HG03095 (cell line): ENCODE data around the gene NAALADL2.

Source experiments
- ATAC-seq: cut with Tn5 transposase; IDR thresholded peaks from one replicate; pipeline ENCODE4 v1.9.1; 2021; ENCODE audit warnings: moderate library complexity; ENCODE audit not compliant: unreplicated experiment

Gene NAALADL2

DNA sequence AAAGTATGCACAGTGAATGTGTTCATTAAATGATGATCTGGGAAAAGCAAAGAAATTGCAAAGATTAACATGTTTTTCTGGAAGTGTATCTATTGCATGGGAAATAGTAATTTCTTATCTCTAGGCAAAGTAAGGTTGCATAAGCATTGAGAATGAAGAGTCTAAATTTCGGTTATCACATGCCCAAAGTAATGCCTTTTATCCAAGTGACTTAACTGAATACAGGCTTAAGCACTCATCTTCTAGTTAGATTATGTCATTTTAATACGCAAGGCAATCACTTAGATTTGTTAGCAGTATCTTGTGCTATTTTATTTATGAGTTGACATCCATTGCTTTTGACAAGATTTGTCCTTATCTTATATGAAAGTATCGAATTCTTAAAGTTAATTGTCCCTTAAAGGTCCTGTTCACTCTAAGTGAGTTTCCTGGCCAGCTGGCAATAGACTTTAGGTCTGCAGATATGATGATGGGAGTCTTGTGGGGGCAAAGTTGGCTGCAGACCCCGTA lies 100.5 kb downstream of the NAALADL2 start:
- no peak for ATAC-seq

DNA sequence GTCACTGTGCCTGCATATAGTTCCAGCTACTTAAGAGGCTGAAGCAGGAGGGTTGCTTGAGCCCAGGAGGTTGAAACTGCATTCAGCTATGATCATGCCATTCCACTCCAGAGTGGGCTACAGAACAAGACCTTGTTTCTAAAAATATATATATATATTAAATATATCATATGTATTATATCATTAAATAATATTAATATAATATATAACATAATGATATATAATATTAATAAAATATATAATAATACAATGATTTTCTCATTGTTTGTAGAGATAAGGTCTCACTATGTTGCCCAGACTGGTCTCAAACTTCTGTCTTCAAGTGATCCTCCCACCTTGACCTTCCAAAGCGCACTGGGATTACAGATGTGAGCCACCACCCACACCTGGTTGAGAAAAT lies 101.8 kb downstream of the NAALADL2 start:
- no peak for ATAC-seq

- no peak for ATAC-seq
These were observed 114.3 kb downstream of the NAALADL2 start for GRCh38 chr3:174973465-174973864.

GRCh38 chr3:174986685-174987084 lies 127.6 kb downstream of the NAALADL2 start:
- no peak for ATAC-seq

DNA sequence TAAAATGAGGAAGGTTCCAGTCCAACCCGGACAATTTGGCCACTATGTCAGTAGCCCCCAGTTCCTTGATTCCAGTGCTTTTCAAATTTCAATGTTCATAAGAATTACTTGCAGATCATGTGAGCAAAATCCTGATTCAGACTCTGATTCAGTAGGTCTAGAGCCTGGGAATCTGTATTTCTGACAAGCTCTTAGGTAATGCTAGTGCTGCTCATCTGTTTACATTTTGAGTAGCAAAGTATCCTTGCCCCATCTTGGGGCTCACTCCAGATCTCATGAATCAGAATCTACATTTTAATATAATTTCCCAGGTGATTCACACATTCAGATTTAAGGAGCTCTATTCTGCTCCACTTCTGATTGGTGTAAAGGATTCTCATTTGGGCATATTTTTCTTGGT lies 142.0 kb downstream of the NAALADL2 start:
- ATAC-seq: no peak

GRCh38 chr3:175002732-175003143 lies 143.6 kb downstream of the NAALADL2 start:
- ATAC-seq: no peak

- ATAC-seq: no peak
These were observed 144.5 kb downstream of the NAALADL2 start for GRCh38 chr3:175003590-175003989.

GRCh38 chr3:175005193-175005592 lies 146.1 kb downstream of the NAALADL2 start:
- no peak for ATAC-seq

DNA sequence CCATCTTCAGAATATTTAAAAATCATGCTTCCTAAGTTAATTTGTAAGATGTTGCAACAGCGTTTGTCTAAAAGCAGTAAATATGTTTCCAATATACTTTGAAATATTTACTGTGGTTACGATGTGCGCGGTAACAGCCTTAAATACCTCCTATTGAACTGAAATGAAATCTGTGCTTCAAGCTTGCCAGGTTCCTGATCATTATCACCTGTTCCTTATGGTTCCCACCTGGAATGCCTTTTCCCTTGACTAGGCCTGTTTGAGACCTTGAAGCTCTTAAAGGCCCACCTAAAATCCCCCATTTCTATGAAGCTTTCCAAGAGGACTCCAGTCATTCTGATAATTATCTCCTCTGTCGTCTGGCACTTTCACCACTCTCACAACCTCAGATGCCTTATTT lies 146.7 kb downstream of the NAALADL2 start:
- no peak for ATAC-seq

DNA sequence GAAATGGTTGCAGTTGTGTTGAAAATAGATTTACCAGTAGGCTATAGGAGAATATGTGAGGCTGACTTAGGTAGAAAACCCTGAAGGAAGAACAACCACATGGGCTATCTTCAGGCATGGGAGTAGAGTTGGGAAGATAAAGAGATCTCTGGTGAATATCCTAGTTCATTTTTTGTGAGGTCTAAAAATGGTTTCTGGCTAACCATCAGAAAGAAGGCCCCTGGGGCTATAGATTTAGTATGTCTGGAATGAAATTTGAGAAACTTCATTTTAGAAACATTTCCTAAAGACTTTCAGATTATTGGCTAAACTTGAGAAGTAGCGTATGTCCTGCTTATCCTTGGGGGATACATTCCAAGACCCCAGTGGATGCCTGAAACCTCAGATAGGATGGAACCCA lies 148.2 kb downstream of the NAALADL2 start:
- no peak for ATAC-seq

DNA sequence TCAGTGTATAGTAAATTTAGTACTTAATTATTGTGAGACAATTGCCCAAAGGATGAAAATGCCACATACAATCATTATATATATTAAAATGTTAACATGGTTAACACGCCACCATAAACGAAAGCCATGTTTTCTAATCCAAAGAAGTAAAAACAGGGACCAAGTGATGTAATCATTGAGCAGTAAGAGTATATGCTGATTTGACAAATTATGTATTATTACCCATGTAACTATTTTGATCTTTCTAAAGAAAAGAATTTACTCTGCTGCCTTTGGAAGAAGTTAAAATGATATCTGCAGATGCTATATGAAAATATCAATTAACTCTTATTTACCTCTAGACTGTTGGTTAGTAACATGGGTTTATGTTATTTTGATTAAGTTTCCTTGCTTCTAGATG lies 150.2 kb downstream of the NAALADL2 start:
- ATAC-seq: no peak

GRCh38 chr3:175015056-175015635 lies 156.0 kb downstream of the NAALADL2 start:
- no peak for ATAC-seq

DNA sequence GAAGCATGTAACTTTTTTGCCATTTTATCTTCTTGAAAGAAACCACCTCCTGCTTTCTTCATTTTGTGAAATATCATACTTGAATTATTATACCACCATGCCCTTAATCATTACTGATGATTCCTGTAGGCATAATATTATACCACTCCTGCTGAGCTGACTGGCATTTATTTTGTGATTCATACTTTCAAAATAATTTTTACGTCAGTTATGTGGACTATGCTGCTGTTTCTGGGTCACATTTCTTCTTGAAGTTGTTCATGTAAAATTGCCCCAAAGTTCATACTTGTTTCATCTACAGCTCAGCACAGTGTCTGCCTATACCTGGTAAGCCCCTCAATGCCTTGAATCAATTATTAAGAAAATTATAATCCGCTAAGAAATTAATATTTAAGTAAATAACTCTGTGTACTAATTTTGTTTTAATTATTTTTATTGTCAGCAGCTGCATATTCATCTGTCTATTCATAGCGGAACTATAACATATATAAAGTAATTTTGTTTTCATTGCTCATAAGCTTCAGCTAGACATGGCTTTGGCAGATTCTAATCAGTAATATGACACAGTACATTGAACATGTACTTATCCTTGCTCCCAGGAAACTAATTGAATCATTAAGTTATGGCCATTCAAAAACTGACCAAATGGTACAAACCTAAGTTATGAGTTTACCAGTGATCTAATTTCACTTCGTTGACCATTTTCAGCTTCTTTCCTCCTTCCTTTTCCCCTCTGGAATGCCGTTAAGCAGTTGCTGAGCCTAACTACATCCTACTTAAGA lies 160.0 kb downstream of the NAALADL2 start:
- ATAC-seq: no peak

DNA sequence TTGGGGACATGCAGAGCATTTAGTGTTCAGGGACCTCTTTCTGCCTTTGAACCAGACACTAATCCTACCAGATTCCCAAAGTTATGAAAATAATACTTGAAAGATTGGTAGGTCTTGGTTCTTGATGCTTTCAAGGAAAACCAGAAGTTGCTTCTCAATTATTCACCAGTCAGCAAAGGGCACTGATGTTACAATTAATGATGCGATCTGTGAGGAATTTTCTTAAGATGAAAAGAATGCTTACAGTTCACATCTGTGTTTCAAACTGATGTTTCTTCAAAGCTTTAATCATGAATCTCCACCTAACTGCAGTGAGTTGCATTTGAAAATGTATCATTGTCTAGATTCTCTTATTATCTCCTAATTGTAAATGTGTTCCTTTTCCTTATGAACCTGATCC lies 161.0 kb downstream of the NAALADL2 start:
- no peak for ATAC-seq

- no peak for ATAC-seq
These were observed 170.7 kb downstream of the NAALADL2 start for GRCh38 chr3:175029828-175030227.

- no peak for ATAC-seq
These were observed 180.7 kb downstream of the NAALADL2 start for GRCh38 chr3:175039875-175040274.

DNA sequence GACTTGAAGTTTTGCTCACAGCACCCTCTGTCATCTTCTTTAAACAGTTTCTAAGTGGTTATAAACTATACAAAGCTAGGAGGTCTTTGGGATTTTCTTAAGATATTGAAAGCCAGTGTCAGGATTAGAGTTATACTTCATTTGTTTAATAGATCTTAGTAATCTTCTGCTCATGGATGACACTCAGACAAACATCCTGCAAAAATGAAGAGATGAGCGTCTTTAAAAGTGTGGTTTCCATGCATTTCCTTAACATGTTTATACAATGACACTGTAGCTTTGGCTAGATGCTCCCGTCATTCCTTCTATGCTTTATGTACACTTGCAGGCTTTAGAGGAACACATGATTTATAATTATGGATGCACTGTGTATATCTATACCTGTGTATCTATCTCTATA lies 182.2 kb downstream of the NAALADL2 start:
- ATAC-seq: no peak

- ATAC-seq: no peak
These were observed 187.5 kb downstream of the NAALADL2 start for GRCh38 chr3:175046601-175047000.

- ATAC-seq: no peak
These were observed 188.7 kb downstream of the NAALADL2 start for GRCh38 chr3:175047786-175048185.

GRCh38 chr3:175057401-175057800 lies 198.3 kb downstream of the NAALADL2 start:
- no peak for ATAC-seq

DNA sequence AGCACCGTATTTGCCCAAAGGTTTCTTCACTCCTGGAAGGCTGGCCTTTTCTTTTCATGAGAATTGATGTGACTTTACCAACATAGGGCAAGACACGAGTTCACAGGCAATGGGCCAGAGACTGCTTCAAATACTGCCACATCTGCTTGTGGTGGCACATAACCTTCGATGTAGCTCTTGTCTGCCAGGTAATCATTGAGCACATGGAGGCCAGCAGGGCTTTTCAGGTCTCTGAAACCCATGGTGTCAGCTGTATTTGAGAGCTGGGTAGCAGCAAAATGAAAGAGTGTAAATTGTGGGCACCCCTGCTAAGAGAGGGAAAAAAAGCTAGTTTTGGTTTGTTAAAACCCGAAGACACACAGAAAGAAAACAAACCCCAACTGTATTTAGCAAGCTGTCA lies 200.7 kb downstream of the NAALADL2 start:
- no peak for ATAC-seq

GRCh38 chr3:175065497-175065896 lies 206.4 kb downstream of the NAALADL2 start:
- no peak for ATAC-seq
